HG02798 (cell line): ENCODE results near the gene RILPL1.
A peak's percentile ranks its signal among the peaks of the same experiment; 100 is the strongest.
"Not testable (repeated sequence)": the region's sequence is repeated elsewhere in the genome, so short reads cannot be mapped to it uniquely, and the experiment has no call there.

Experiments
- ATAC-seq: cut with Tn5 transposase; IDR thresholded peaks from one replicate; pipeline ENCODE4 v1.9.1; 2021; ENCODE audit warnings: mild to moderate bottlenecking; ENCODE audit not compliant: unreplicated experiment, poor library complexity

Gene RILPL1

GRCh38 chr12:123435636-123436016 lies 97.9 kb downstream of the RILPL1 start:
- no peak for ATAC-seq

- no peak for ATAC-seq
These were observed 99.9 kb downstream of the RILPL1 start for GRCh38 chr12:123433615-123434014.

- not testable (repeated sequence) for ATAC-seq
These were observed 101.3 kb downstream of the RILPL1 start for GRCh38 chr12:123431951-123432817.

GRCh38 chr12:123429101-123429500 lies 104.4 kb downstream of the RILPL1 start:
- not testable (repeated sequence) for ATAC-seq

GRCh38 chr12:123428591-123428990 lies 104.9 kb downstream of the RILPL1 start:
- no peak for ATAC-seq

- peak; percentile 93 for ATAC-seq
These were observed 106.3 kb downstream of the RILPL1 start for GRCh38 chr12:123427036-123427769.

GRCh38 chr12:123421314-123421713 lies 112.2 kb downstream of the RILPL1 start:
- ATAC-seq = no peak
